Right lobe of liver (tissue), 6 donors: ENCODE measurements around the gene IL12B. TPM values are rescaled to one million over a fixed set of nuclear protein-coding genes. Genes with fewer than 3 reads are reported as not detected.
"Not testable (repeated sequence)": the region's sequence is repeated elsewhere in the genome, so short reads cannot be mapped to it uniquely, and the experiment has no call there.

Source experiments
- ATAC-seq, 4 donors: fragments of 200-7000 bp; cut with Tn5 transposase; one replicate each; pipeline ENCODE4 v1.9.1; 2020; ENCODE audit warnings: mild to moderate bottlenecking in 4 of 4, moderate library complexity in 4 of 4
- DNase-seq, 3 donors: peaks; one replicate each; pipeline ENCODE4 v3.0.0-alpha.2; 2020
- H3K27ac ChIP-seq, 3 donors: fragments of 200-600 bp; one replicate each; pipeline ENCODE4 v1.8.0; 2022
- H3K27me3 ChIP-seq, 2 donors: fragments of 200-600 bp; one replicate each; pipeline ENCODE4 v1.8.0; 2022
- H3K36me3 ChIP-seq, 4 donors: fragments of 200-600 bp; sonication (generic) in 1 of 4; one replicate each; pipeline versions ENCODE4 v1.5.1 to v1.8.0; 2017 to 2022; ENCODE audit warnings: control low read depth in 1 of 4
- H3K4me1 ChIP-seq, 4 donors: fragments of 200-600 bp; sonication (generic) in 1 of 4; one replicate each; pipeline versions ENCODE4 v1.5.1 to v1.8.0; 2017 to 2022; ENCODE audit warnings: control low read depth in 1 of 4
- H3K4me3 ChIP-seq, 3 donors: fragments of 200-600 bp; one replicate each; pipeline ENCODE4 v1.8.0; 2022
- H3K9me3 ChIP-seq, 4 donors: fragments of 200-600 bp; sonication (generic) in 1 of 4; one replicate each; pipeline versions ENCODE4 v1.5.1 to v1.8.0; 2017 to 2022; ENCODE audit warnings: control low read depth in 1 of 4
- CTCF ChIP-seq, 4 donors: fragments of 200-600 bp in 3 of 4; fragments of 450-650 bp in 1 of 4; IDR thresholded peaks; one replicate each; pipeline versions ENCODE4 v1.5.1 to v1.8.0; 2016 to 2022; ENCODE audit warnings: antibody characterized with exemption in 4 of 4, mild to moderate bottlenecking in 2 of 4
- POLR2A ChIP-seq: fragments of 450-650 bp; IDR thresholded peaks from one replicate; pipeline ENCODE4 v1.6.1; 2017; ENCODE audit warnings: antibody characterized with exemption, mild to moderate bottlenecking
- WGBS: methylation state at CpG from one replicate; pipeline ENCODE4 v1.1.6; 2018; ENCODE audit warnings: low coverage, low lambda C conversion rate; ENCODE audit not compliant: insufficient coverage; ENCODE audit errors: missing lambda C conversion rate; 5-methylcytosine and 5-hydroxymethylcytosine counted together
- intact Hi-C, 2 donors: fragments of 100-400 bp; cut with DNase I; formaldehyde crosslinking; loops; one replicate each; pipeline versions ENCODE4 v1.11.2 to v1.14.1; 2022
- total RNA-seq, 6 experiments: library from RNA; depleted of rRNA in 2 of 6; stranded (reverse); fragments of >200 nt in 2 of 6; fragmentation: NEBNext Ultra II Directional in 3 of 6; extraction: Animal tissue kit (Norgen Biotek cat#: 25700) in 3 of 6; gene quantifications; one replicate each; pipeline versions ENCODE4 v1.1.0 to v1.2.4, GENCODE V29; 2016 to 2023
- donor health status: DM: no; HTN: yes; CAD: no.
- donor health status: DM: no; HTN: no; CAD: no.
- donor health status: DM: no; HTN: no; CAD: no.
- donor health status: DM: no; HTN: yes; CAD: no.
- donor health status: DM: no; HTN: yes; CAD: no.

Gene IL12B
- total RNA-seq, 6 experiments from 2014 or later, result not detected

DNA sequence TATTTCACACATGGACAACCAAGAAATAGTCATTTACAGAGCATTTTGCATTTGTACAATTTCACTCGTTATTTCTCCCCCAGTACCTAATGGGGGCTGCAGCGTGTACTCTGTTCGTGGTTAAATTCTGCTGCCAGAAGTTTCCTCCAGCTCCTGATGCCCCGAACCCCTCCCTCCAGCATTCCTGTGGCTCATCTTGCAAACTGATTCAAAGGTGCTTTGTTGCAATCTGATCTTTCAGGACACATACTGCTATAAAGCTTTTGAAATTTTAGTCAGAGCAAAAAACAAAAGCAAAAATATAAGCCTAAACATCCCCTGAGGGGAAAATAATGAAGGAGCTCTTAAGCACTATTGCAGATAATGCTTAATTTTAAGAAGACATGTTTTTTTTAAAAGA lies 39.5 kb downstream of the IL12B start:
- no peak for ATAC-seq
- WGBS, result 54% methylated on average over 4 of the region's 4 CpGs
- H3K4me1 ChIP-seq, result no peaks in the 10 kb centered on the region
- no peak overlapping the region for H3K27ac ChIP-seq
- H3K9me3 ChIP-seq, result no peaks in the 10 kb centered on the region
- intact Hi-C loops, result no loop called here
- no peak overlapping the region for H3K4me3 ChIP-seq
- no peaks in the 10 kb centered on the region for H3K27me3 ChIP-seq
- H3K36me3 ChIP-seq, result no peaks in the 10 kb centered on the region
- TF ChIP-seq CTCF (IDR thresholded peaks at IDR 0.05) (no peak), POLR2A (no peak)
- DNase-seq, result no peak

DNA sequence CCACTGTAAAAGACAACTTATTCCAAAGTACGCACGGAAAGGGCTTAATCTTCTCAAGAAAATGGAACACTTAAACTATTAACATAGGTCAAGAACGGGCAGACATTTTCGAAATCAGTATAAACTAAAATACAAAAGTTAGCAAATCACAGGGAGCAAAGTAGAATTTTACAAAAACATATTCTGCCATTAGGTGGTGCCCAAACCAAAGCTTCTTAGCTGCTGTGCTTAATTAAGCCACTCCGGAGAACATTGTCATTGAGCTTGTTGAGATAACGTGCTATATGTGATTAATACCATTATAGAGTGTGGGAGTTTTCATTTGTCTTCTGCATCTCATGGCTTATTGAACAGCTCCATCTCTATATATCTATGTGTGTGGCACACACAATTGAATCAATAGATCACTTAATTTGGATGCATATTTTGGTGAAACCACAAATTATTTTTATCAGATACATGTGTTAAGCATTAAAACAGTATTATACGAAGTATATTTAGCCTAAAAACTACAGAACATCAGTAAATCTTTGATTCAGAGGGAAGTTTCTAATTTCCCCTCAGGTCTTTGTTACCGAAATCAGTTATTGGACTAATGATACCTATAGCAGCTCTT lies 43.8 kb downstream of the IL12B start:
- intact Hi-C loops, result no loop called here
- H3K27me3 ChIP-seq, result no peaks in the 10 kb centered on the region
- H3K36me3 ChIP-seq, result peaks cover 0 to 8% (median 2%) of the 10 kb centered on the region in 4 donors
- no peaks in the 10 kb centered on the region for H3K9me3 ChIP-seq
- ATAC-seq (peak; percentile 34 to 55 (median 41)), DNase-seq (no peak)
- no peaks in the 10 kb centered on the region for H3K4me1 ChIP-seq
- TF ChIP-seq CTCF (IDR thresholded peaks at IDR 0.05) (peak; percentile 23 to 46 (median 44)), POLR2A (no peak)
- H3K27ac ChIP-seq, result no peak overlapping the region
- no peak overlapping the region for H3K4me3 ChIP-seq
- 42% methylated on average over 8 of the region's 8 CpGs for WGBS

DNA sequence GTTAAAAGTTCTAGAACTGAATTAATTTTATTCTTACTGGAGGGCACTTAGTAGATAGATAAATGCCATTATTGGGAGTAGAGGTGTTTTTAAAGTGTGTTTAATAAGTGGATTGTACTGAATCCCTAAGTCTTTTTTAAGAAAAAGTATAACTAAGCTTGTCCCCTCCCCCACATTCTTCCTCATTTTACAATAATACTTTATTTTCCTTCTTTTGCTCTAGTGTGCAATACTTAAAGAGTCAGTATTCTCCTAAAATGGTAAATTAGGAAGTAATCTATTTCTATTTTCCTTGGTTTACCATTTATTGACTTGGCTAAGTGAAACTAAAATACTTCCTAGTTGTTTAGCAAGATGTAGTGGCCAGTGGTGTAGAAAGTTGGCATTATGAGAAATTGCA lies 55.6 kb downstream of the IL12B start:
- TF ChIP-seq CTCF (IDR thresholded peaks at IDR 0.05), result no peak
- TF ChIP-seq POLR2A, result no peak
- no peaks in the 10 kb centered on the region for H3K9me3 ChIP-seq
- H3K4me1 ChIP-seq, result no peaks in the 10 kb centered on the region
- intact Hi-C loops, result no loop called here
- no peak for DNase-seq
- no peaks in the 10 kb centered on the region for H3K27me3 ChIP-seq
- H3K4me3 ChIP-seq, result no peak overlapping the region
- ATAC-seq, result no peak
- H3K27ac ChIP-seq, result no peak overlapping the region
- H3K36me3 ChIP-seq, result peaks cover 0 to 55% (median 4%) of the 10 kb centered on the region in 4 donors

- intact Hi-C loops, result no loop called here
- no peak for DNase-seq
- H3K4me1 ChIP-seq, result no peaks in the 10 kb centered on the region
- H3K27ac ChIP-seq, result no peak overlapping the region
- TF ChIP-seq POLR2A (no peak), CTCF (IDR thresholded peaks at IDR 0.05) (no peak)
- peaks cover 0 to 50% (median 4%) of the 10 kb centered on the region in 4 donors for H3K36me3 ChIP-seq
- no peaks in the 10 kb centered on the region for H3K27me3 ChIP-seq
- no peak overlapping the region for H3K4me3 ChIP-seq
- ATAC-seq, result no peak
- H3K9me3 ChIP-seq, result no peaks in the 10 kb centered on the region
Measured at GRCh38 chr5:159273923-159274322, 56.4 kb downstream of the IL12B start.

- WGBS, result 71% methylated on average over 2 of the region's 2 CpGs
- no peaks in the 10 kb centered on the region for H3K9me3 ChIP-seq
- no peak overlapping the region for H3K4me3 ChIP-seq
- DNase-seq, result no peak
- no peaks in the 10 kb centered on the region for H3K27me3 ChIP-seq
- peaks cover 0 to 30% (median 2%) of the 10 kb centered on the region in 4 donors for H3K36me3 ChIP-seq
- no peak for TF ChIP-seq CTCF (IDR thresholded peaks at IDR 0.05)
- no peak for TF ChIP-seq POLR2A
- intact Hi-C loops, result no loop called here
- no peak overlapping the region for H3K27ac ChIP-seq
- H3K4me1 ChIP-seq, result no peaks in the 10 kb centered on the region
- ATAC-seq, result no peak
Measured at GRCh38 chr5:159269723-159270122, 60.6 kb downstream of the IL12B start.

DNA sequence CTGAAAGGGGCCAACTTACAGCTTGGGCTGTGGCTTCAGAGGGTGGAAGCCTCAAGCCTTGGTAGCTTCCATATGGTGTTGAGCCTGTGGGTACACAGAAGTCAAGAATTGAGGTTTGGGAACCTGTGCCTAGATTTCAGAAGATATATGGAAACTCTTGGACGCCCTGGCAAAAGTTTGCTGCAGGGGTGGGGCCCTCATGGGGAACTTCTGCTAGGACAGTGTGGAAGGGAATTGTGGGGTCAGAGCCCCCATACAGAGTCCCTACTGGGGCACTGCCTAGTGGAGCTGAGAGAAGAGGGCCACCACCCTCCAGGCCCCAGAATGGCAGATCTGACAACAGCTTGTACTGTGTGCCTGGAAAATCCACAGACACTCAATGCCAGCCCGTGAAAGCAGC lies 63.5 kb downstream of the IL12B start:
- H3K4me3 ChIP-seq, H3K27ac ChIP-seq, intact Hi-C loops, H3K9me3 ChIP-seq, DNase-seq, H3K27me3 ChIP-seq, ATAC-seq: not testable (repeated sequence)
- peaks cover 0 to 13% (median 4%) of the 10 kb centered on the region in 4 donors for H3K4me1 ChIP-seq
- WGBS, result 100% methylated on average over 1 of the region's 2 CpGs
- H3K36me3 ChIP-seq, result peaks cover 0 to 22% (median 2%) of the 10 kb centered on the region in 4 donors
